Type B pancreatic cell (in vitro differentiated cells): ENCODE measurements around the gene PLPPR3. TPM values are rescaled to one million over a fixed set of nuclear protein-coding genes. Genes with fewer than 3 reads are reported as not detected.
"Not testable (repeated sequence)": the region's sequence is repeated elsewhere in the genome, so short reads cannot be mapped to it uniquely, and the experiment has no call there.

Source experiments
- DNase-seq: peaks from one replicate; pipeline ENCODE4 v3.0.0; 2021; ENCODE audit warnings: mixed read lengths; ENCODE audit not compliant: unreplicated experiment; ENCODE audit errors: extremely low spot score
- H3K27ac Mint-ChIP-seq: 2 replicates; pipeline ENCODE4 v1.8.0; 2021; ENCODE audit warnings: mild to moderate bottlenecking, mixed read lengths
- H3K27me3 Mint-ChIP-seq: 2 replicates; pipeline ENCODE4 v1.8.0; 2021; ENCODE audit warnings: mixed read lengths
- H3K36me3 Mint-ChIP-seq: 2 replicates; pipeline ENCODE4 v1.8.0; 2021; ENCODE audit warnings: mixed read lengths
- H3K4me1 Mint-ChIP-seq: one replicate; pipeline ENCODE4 v1.8.0; 2021; ENCODE audit warnings: mixed read lengths; ENCODE audit not compliant: unreplicated experiment
- H3K4me3 Mint-ChIP-seq: 2 replicates; pipeline ENCODE4 v1.8.0; 2021; ENCODE audit warnings: mild to moderate bottlenecking, mixed read lengths
- H3K9me3 Mint-ChIP-seq: 2 replicates; pipeline ENCODE4 v1.8.0; 2021; ENCODE audit warnings: mixed read lengths
- total RNA-seq: library from RNA; stranded (reverse); gene quantifications from 2 replicates; pipeline ENCODE4 v1.2.1, GENCODE V29; 2021; ENCODE audit warnings: low replicate concordance
- TF ChIP-seq, protein P1 (sequence below): fragments of 200-600 bp; sonication (generic); conservative IDR thresholded peaks from 2 replicates; pipeline ENCODE4 v1.5.0; 2021; ENCODE audit warnings: antibody characterized with exemption, mild to moderate bottlenecking

Gene PLPPR3
- total RNA-seq, 1 donor from 2014 or later = 29.2 TPM

GRCh38 chr19:821231-821824, 427 bp downstream of the PLPPR3 start:
- H3K27ac Mint-ChIP-seq = no peak overlapping the region
- no peaks in the 10 kb centered on the region for H3K4me1 Mint-ChIP-seq
- TF ChIP-seq, protein P1, sequence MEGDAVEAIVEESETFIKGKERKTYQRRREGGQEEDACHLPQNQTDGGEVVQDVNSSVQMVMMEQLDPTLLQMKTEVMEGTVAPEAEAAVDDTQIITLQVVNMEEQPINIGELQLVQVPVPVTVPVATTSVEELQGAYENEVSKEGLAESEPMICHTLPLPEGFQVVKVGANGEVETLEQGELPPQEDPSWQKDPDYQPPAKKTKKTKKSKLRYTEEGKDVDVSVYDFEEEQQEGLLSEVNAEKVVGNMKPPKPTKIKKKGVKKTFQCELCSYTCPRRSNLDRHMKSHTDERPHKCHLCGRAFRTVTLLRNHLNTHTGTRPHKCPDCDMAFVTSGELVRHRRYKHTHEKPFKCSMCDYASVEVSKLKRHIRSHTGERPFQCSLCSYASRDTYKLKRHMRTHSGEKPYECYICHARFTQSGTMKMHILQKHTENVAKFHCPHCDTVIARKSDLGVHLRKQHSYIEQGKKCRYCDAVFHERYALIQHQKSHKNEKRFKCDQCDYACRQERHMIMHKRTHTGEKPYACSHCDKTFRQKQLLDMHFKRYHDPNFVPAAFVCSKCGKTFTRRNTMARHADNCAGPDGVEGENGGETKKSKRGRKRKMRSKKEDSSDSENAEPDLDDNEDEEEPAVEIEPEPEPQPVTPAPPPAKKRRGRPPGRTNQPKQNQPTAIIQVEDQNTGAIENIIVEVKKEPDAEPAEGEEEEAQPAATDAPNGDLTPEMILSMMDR = no peak
- H3K9me3 Mint-ChIP-seq = no peaks in the 10 kb centered on the region
- DNase-seq = no peak
- H3K27me3 Mint-ChIP-seq = no peaks in the 10 kb centered on the region
- H3K4me3 Mint-ChIP-seq = peak overlapping the region; percentile 80
- H3K36me3 Mint-ChIP-seq = peaks cover 6% of the 10 kb centered on the region

DNA sequence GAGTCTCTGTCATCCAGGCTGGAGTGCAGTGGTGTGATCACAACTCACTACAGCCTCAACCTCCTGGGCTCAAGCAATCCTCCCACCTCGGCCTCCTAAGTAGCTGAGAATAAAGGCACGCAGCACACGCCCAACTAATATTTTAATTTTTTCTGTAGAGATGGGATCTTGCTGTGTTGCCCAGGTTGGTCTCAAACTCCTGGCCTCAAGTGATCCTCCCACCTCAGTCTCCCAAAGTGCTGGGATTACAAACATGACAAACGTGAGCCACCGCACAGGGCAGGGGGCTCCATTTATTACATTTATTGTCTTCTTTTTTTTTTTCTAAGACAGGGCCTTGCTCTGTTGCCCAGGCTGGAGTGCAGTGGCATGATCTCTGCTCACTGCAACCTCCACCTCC, 1.5 kb downstream of the PLPPR3 start:
- not testable (repeated sequence) for H3K9me3 Mint-ChIP-seq, H3K36me3 Mint-ChIP-seq, H3K4me1 Mint-ChIP-seq, H3K27me3 Mint-ChIP-seq, DNase-seq, H3K27ac Mint-ChIP-seq
- H3K4me3 Mint-ChIP-seq = peak overlapping the region; percentile 63

DNA sequence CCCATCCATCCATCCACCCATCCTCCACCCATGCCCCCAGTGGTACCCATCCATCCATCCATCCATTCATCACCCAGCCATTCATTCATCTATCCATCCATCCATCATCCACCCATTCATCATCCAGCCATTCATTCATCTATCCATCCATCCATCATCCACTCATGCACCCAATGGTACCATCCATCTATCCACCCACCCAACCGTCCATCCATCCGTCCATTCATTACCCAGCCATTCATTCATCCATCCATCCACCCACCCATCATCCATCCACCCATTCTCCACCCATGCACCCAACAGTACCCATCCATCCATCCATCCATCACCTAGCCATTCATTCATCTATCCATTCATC, 5.3 kb downstream of the PLPPR3 start:
- Mint-ChIP-seq H3K4me3 (peak overlapping the region; percentile 61), H3K9me3 (no peaks in the 10 kb centered on the region), H3K27me3 (no peaks in the 10 kb centered on the region), H3K36me3 (peaks cover 9% of the 10 kb centered on the region), H3K27ac (peak overlapping the region; percentile 78), H3K4me1 (no peaks in the 10 kb centered on the region)
- TF ChIP-seq, protein P1 = no peak
- DNase-seq = no peak

GRCh38 chr19:815775-816499, 5.8 kb downstream of the PLPPR3 start:
- TF ChIP-seq, protein P1 = no peak
- H3K36me3 Mint-ChIP-seq = peaks cover 11% of the 10 kb centered on the region
- DNase-seq = no peak
- H3K9me3 Mint-ChIP-seq = no peaks in the 10 kb centered on the region
- H3K27ac Mint-ChIP-seq = peak overlapping the region; percentile 78
- peak overlapping the region; percentile 61 for H3K4me3 Mint-ChIP-seq
- no peaks in the 10 kb centered on the region for H3K4me1 Mint-ChIP-seq
- no peaks in the 10 kb centered on the region for H3K27me3 Mint-ChIP-seq

DNA sequence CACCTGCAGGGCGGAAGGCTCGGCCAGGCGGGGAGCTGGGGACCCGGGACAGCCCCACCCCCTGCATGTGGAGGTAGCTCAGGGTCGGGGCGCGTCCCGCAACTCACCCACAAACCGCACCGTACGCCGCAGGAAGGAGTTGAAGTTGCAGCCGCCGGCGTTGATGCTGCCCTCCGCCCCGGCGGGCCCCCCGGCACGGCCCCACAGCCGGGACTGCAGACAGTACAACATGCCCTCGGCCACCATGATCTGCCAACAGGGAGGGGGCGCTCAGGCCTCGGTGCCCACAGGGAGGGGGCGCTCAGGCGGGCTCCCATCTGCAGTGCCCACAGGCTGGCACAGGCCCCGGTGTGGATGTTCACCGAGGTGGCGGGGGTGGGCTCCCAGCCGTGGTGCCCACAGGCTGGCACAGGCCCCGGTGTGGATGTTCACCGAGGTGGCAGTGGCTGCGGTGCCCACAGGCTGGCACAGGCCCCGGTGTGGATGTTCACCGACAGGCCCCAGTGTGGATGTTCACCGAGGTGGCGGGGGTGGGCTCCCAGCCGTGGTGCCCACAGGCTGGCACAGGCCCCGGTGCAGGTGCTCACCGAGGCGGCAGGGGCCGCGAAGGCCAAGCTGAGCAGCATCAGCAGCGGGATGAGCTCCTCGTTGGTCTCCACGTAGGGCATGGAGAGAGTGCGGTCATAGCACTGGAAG, 6.5 kb downstream of the PLPPR3 start:
- TF ChIP-seq, protein P1 = no peak
- Mint-ChIP-seq H3K27ac (peak overlapping the region; percentile 59), H3K9me3 (no peaks in the 10 kb centered on the region), H3K4me3 (peak overlapping the region; percentile 28), H3K27me3 (no peaks in the 10 kb centered on the region), H3K4me1 (no peaks in the 10 kb centered on the region), H3K36me3 (peaks cover 11% of the 10 kb centered on the region)
- no peak for DNase-seq
